BE2C (cell line): ENCODE measurements around the gene SAMSN1.

Experiments
- DNase-seq: peaks from one replicate; pipeline ENCODE4 v3.0.0-alpha.2; 2020
- H3K27me3 ChIP-seq: fragments of 250-450 bp; sonication (Bioruptor Pico); 2 replicates; pipeline ENCODE4 v1.5.1; 2020; ENCODE audit warnings: mild to moderate bottlenecking
- H3K36me3 ChIP-seq: fragments of 250-450 bp; sonication (Bioruptor Pico); 2 replicates; pipeline ENCODE4 v1.5.1; 2020; ENCODE audit warnings: mild to moderate bottlenecking
- H3K4me1 ChIP-seq: fragments of 250-450 bp; sonication (Bioruptor Pico); 2 replicates; pipeline ENCODE4 v1.5.1; 2020
- H3K4me3 ChIP-seq: 2 replicates; pipeline ENCODE4 v1.5.1; 2011; ENCODE audit warnings: low read depth, low read length
- H3K9me3 ChIP-seq: fragments of 250-450 bp; sonication (Bioruptor Pico); 2 replicates; pipeline ENCODE4 v1.5.1; 2020
- CTCF ChIP-seq: IDR thresholded peaks from 2 replicates; pipeline ENCODE4 v1.5.1; 2012; ENCODE audit warnings: mild to moderate bottlenecking, low read depth, low read length

Gene SAMSN1

GRCh38 chr21:14528815-14529214, 17.3 kb downstream of the SAMSN1 start:
- no peak for TF ChIP-seq CTCF
- Histone ChIP-seq H3K4me3 (no peak overlapping the region), H3K9me3 (no peaks in the 10 kb centered on the region), H3K27me3 (no peaks in the 10 kb centered on the region), H3K36me3 (no peaks in the 10 kb centered on the region), H3K4me1 (no peaks in the 10 kb centered on the region)
- no peak for DNase-seq

- H3K4me3 ChIP-seq, result no peak overlapping the region
- no peaks in the 10 kb centered on the region for H3K36me3 ChIP-seq
- no peaks in the 10 kb centered on the region for H3K4me1 ChIP-seq
- no peaks in the 10 kb centered on the region for H3K9me3 ChIP-seq
- TF ChIP-seq CTCF, result no peak
- no peak for DNase-seq
- no peaks in the 10 kb centered on the region for H3K27me3 ChIP-seq
These were observed 18.1 kb downstream of the SAMSN1 start for GRCh38 chr21:14527696-14528652.

GRCh38 chr21:14526836-14527695, 19.0 kb downstream of the SAMSN1 start:
- no peak overlapping the region for H3K4me3 ChIP-seq
- H3K9me3 ChIP-seq, result no peaks in the 10 kb centered on the region
- H3K36me3 ChIP-seq, result no peaks in the 10 kb centered on the region
- H3K4me1 ChIP-seq, result no peaks in the 10 kb centered on the region
- no peak for DNase-seq
- no peaks in the 10 kb centered on the region for H3K27me3 ChIP-seq
- TF ChIP-seq CTCF, result no peak

GRCh38 chr21:14526199-14526598, 19.9 kb downstream of the SAMSN1 start:
- H3K36me3 ChIP-seq, result no peaks in the 10 kb centered on the region
- TF ChIP-seq CTCF, result no peak
- H3K4me3 ChIP-seq, result no peak overlapping the region
- no peak for DNase-seq
- no peaks in the 10 kb centered on the region for H3K27me3 ChIP-seq
- H3K9me3 ChIP-seq, result no peaks in the 10 kb centered on the region
- no peaks in the 10 kb centered on the region for H3K4me1 ChIP-seq

GRCh38 chr21:14523234-14523633, 22.9 kb downstream of the SAMSN1 start:
- H3K4me1 ChIP-seq, result no peaks in the 10 kb centered on the region
- no peaks in the 10 kb centered on the region for H3K9me3 ChIP-seq
- no peak for DNase-seq
- H3K36me3 ChIP-seq, result no peaks in the 10 kb centered on the region
- H3K4me3 ChIP-seq, result no peak overlapping the region
- H3K27me3 ChIP-seq, result no peaks in the 10 kb centered on the region
- TF ChIP-seq CTCF, result no peak
